Sigmoid colon (tissue), 4 donors: ENCODE results near the gene MAML1.

Experiments
- CTCF ChIP-seq, 4 experiments: fragments of 450-650 bp in 3 of 4; fragments of 200-600 bp in 1 of 4; IDR thresholded peaks; one replicate each; pipeline ENCODE4 v1.5.1; 2016 to 2019; ENCODE audit warnings: antibody characterized with exemption in 4 of 4, mild to moderate bottlenecking in 3 of 4, moderate library complexity in 2 of 4
- EP300 ChIP-seq, 4 donors: sonication (generic); formaldehyde crosslinking; IDR thresholded peaks; one replicate each; pipeline ENCODE4 v1.6.1; 2017; ENCODE audit warnings: antibody characterized with exemption in 4 of 4
- POLR2A ChIP-seq, 2 donors: fragments of 450-650 bp; IDR thresholded peaks; one replicate each; pipeline ENCODE4 v1.6.1; 2016; ENCODE audit warnings: antibody characterized with exemption in 2 of 2, mild to moderate bottlenecking in 2 of 2, moderate library complexity in 2 of 2
- POLR2AphosphoS5 ChIP-seq, 4 donors: sonication (generic); formaldehyde crosslinking; IDR thresholded peaks; one replicate each; pipeline ENCODE4 v1.6.1; 2017; ENCODE audit warnings: antibody characterized with exemption in 4 of 4

GRCh38 chr5:179776411-179776938, 43.9 kb downstream of the MAML1 start:
- TF ChIP-seq CTCF (IDR thresholded peaks at IDR 0.05) = no peak
- no peak for TF ChIP-seq POLR2A (IDR thresholded peaks at IDR 0.05)
- no peak for TF ChIP-seq POLR2AphosphoS5 (IDR thresholded peaks at IDR 0.05)
- TF ChIP-seq EP300 (IDR thresholded peaks at IDR 0.05) = no peak
